Cardiac fibroblast (primary cell): ENCODE results near the gene SH3TC1.

Experiments
- DNase-seq, 2 donors: peaks; one replicate each; pipeline versions ENCODE4 v3.0.0 to v3.0.0-alpha.2; 2010; ENCODE audit warnings: low read depth in 2 of 2
- H3K4me3 ChIP-seq, 2 donors: replicated peaks in 1 of 2; 1 replicate in 1 of 2; 2 replicates in 1 of 2; pipeline ENCODE4 v1.5.1; 2011; ENCODE audit warnings: low read depth in 2 of 2, low read length in 2 of 2, mild to moderate bottlenecking in 2 of 2, moderate library complexity in 1 of 2
- TF ChIP-seq, protein P1 (sequence below): IDR thresholded peaks from one replicate; pipeline ENCODE4 v1.5.1; 2011; ENCODE audit warnings: low read depth, mild to moderate bottlenecking, low read length, inconsistent platforms

Gene SH3TC1

DNA sequence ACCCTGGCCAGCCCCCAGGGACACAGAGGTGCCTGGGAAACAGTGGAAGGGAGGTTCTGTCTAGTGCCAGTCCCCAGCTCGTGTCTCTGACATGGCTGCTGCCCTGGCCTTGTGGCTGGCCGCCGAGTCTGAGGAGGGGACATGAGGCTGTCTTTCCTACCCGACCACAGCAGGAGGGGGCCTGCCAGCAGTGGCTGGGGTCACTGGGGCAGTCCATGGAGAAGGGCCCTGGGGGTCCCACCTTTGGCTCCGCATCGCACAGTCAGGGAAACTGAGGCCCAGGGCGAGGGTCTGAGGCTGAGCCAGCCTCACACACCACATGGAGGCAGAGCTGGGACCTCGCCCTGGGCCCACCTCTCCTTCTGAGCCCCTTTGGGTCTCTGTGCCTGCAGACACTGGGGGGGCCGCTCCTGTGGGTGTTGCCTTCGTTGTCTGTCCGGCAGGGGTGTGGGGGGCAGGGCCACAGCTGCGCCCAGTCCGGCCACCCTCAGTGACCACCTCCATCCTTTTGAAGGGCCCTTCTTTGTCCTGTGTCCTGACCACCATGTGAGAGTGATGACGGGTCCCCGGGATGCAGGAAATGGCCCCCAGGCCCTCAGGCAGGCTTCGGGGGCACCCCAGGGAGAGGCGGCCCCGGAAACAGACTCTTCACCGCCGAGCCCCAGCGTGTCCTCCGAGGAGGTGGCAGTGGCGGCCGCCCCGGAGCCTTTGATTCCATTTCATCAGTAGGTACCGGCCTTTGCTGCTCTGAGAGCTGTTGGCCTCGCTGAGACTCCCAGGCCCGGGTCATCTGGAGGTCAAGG, 17.6 kb downstream of the SH3TC1 start:
- H3K4me3 ChIP-seq: no peak overlapping the region
- TF ChIP-seq, protein P1, sequence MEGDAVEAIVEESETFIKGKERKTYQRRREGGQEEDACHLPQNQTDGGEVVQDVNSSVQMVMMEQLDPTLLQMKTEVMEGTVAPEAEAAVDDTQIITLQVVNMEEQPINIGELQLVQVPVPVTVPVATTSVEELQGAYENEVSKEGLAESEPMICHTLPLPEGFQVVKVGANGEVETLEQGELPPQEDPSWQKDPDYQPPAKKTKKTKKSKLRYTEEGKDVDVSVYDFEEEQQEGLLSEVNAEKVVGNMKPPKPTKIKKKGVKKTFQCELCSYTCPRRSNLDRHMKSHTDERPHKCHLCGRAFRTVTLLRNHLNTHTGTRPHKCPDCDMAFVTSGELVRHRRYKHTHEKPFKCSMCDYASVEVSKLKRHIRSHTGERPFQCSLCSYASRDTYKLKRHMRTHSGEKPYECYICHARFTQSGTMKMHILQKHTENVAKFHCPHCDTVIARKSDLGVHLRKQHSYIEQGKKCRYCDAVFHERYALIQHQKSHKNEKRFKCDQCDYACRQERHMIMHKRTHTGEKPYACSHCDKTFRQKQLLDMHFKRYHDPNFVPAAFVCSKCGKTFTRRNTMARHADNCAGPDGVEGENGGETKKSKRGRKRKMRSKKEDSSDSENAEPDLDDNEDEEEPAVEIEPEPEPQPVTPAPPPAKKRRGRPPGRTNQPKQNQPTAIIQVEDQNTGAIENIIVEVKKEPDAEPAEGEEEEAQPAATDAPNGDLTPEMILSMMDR: no peak
- DNase-seq: no peak

DNA sequence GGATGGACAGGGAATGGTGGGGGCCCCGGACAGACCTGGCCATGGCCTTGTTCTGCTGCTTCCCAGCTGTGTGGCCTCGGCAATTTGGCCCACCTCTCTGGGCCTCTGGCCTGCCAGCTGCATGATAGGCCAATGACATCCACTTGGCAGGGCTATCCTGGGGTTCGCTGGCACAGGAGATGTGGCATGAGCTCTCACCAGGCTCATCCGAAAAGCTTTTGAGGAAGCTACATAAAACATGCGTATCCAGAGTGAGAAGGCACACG, 18.1 kb downstream of the SH3TC1 start:
- no peak overlapping the region for H3K4me3 ChIP-seq
- TF ChIP-seq, protein P1: no peak
- DNase-seq: no peak

DNA sequence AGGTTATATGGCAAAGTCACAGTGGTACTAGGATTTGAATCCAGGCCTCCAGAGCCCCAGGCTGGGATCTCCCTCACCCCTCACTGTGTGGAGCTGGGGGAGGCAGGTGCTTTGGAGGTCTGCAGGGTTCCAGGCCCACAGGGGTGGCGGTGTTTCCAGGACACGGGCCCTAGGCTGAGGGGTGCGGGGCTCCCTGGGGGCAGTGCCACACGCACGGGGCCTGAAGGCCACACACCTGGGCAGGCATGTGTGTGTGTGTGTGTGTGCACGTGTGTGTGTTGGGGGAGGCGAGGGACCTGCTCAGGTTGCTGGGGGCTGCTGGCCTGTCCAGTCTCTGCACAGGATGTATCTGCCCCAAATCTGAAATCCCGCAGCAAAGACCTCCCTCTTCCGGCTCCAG, 18.8 kb downstream of the SH3TC1 start:
- TF ChIP-seq, protein P1: no peak
- H3K4me3 ChIP-seq: no peak overlapping the region
- no peak for DNase-seq

DNA sequence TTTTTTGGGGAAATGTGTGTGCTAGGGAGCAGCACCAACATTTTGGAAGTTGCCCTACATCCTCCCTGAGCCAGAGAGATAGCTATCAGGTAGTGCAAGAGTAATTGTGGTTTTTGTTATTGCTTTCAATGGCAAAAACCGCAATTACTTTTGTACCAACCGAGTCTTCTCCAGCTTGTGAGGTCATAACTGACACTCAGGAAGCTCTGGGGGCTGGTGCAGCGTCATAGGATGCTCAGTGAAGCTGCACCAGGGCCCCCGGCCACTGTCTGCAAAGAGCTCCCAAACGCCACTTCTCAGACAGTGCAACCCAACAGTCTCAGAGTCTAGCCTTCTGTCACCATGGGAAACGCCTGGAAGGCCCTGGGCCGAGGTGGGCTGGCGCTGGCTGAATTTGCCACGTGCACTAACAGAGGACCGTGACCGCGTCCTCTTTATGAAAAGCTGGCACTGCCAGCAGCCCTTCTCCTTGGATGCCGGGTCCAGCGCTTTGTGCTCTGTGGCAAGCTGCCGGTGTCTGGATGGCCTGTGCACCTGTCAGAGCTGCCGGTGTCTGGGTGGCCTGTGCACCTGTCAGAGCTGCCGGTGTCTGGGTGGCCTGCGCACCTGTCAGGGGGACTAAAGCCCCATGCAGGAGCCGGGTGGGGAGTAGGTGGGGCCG, 19.4 kb downstream of the SH3TC1 start:
- H3K4me3 ChIP-seq: no peak overlapping the region
- TF ChIP-seq, protein P1: no peak
- no peak for DNase-seq

DNA sequence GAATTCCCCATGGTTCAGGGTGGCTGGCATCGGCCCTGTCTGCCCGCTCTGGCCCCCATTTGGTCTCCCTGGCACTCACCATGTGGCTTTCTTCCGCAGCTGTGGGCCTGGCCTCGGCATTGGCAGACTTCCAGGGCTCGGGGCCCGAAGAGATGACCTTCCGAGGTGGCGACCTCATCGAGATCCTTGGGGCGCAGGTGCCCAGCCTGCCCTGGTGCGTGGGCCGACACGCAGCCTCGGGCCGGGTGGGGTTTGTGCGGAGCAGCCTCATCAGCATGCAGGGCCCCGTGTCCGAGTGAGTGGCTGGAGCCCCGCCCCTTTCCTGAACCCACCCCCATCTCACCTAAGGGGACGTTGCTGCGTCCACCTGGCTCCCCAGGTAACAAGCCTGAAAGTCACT, 20.1 kb downstream of the SH3TC1 start:
- no peak for DNase-seq
- H3K4me3 ChIP-seq: no peak overlapping the region
- TF ChIP-seq, protein P1: no peak

DNA sequence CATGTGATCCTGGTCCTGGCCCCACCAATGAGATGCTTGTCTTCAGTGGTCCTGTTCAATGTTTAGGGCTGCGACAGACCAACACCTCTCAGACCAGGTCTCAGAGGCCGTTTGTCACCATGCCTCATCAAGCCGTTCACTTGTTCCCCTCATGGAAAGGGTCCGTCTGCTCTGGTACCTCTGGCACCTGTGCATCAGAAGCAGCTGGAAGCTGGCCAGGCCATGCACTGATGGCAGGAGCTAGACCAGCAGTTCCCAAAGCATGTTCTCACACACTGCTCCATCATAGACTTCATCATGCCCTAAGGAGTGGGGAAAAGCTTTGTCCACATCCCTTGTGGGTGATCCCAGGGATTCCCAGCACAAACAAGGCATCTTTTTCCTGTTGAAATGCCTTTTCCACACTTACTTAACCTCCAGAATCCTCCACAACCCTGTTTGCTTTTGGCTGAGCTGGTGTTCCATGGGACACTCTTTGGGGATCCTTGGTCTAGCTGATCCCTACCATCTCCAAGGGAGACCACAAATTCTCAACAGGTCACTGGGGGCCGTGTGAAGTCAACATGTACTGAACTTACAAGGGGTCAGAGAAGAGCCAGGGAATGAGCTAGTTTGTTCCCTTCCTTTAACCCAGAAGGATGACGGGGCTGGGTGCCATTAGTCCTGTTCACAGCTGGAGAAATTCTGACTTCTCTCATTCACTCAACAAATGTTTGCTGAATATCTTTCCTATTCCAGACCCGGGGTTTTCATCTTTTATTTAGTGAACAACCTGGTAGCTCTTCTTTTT, 21.8 kb downstream of the SH3TC1 start:
- DNase-seq: no peak
- H3K4me3 ChIP-seq: no peak overlapping the region
- TF ChIP-seq, protein P1: no peak
